MM.1S (cell line): ENCODE measurements around the gene NAALADL1.

Experiments
- EZH2 ChIP-seq: fragments of 300-600 bp; sonication (generic); optimal IDR thresholded peaks from 2 replicates; pipeline ENCODE3; 2017; ENCODE audit warnings: low read depth, mild to moderate bottlenecking, antibody characterized with exemption, low read length, mixed read lengths
- EZH2phosphoT487 ChIP-seq: fragments of 300-600 bp; sonication (generic); IDR thresholded peaks from 2 replicates; pipeline ENCODE4 v1.6.1; 2018; ENCODE audit warnings: antibody characterized with exemption, low read length
- TF ChIP-seq, protein P1 (sequence below): fragments of 300-600 bp; sonication (generic); IDR thresholded peaks from 2 replicates; pipeline ENCODE4 v1.5.1; 2016; ENCODE audit warnings: antibody characterized with exemption, low read length, mixed read lengths

DNA sequence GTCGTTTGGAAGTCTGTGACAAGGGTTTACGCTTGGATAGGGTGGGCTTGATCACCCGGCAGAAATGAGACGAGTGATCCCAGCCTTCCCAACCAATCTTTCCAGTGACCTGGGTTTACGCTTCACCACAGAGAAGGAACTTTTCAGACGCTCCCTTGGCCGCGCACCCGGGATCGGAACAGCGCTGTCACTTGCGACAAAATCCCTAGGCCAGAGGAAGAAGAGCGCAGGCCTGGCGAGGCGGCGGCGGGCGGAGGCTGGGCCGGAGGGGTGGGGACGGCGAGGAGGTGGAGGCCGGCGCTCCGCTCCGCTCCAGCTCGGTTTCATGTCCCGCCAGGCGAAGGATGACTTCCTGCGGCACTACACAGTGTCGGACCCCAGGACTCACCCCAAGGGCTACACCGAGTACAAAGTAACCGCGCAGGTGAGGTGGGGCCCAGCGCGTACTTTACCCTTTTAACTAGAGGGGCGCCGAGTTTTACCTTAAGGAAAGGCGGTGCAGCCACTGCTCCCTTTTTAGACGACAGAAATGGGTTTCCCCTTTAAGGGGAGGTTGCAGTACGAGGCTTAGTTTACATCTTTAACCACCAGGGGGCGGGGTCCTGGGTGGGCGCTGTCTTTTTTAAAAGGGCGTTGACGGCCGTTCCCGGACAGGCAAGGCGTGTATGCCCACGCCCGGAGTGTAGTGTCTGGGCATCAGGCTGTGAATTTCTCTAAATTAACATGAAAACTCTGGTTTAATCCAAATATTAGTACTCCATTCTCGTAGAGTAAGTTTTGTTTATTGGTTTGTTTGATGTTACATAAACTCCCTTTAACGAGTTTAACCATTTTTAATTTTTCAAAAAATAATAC lies 30.9 kb downstream of the NAALADL1 start, which contains the start of gene SNX15:
- TF ChIP-seq, protein P1, sequence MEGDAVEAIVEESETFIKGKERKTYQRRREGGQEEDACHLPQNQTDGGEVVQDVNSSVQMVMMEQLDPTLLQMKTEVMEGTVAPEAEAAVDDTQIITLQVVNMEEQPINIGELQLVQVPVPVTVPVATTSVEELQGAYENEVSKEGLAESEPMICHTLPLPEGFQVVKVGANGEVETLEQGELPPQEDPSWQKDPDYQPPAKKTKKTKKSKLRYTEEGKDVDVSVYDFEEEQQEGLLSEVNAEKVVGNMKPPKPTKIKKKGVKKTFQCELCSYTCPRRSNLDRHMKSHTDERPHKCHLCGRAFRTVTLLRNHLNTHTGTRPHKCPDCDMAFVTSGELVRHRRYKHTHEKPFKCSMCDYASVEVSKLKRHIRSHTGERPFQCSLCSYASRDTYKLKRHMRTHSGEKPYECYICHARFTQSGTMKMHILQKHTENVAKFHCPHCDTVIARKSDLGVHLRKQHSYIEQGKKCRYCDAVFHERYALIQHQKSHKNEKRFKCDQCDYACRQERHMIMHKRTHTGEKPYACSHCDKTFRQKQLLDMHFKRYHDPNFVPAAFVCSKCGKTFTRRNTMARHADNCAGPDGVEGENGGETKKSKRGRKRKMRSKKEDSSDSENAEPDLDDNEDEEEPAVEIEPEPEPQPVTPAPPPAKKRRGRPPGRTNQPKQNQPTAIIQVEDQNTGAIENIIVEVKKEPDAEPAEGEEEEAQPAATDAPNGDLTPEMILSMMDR: peak; percentile 44
- TF ChIP-seq EZH2phosphoT487 (no peak), EZH2 (no peak)
